Stimulated activated CD8-positive, alpha-beta memory T cell treated with anti-CD3 and anti-CD28 coated beads, Interleukin-4, amount 100 ng/mL, for 1 hour (primary cell): Measurements from ENCODE around the gene AFF1.

ENCODE experiments used
- DNase-seq, 2 donors: peaks; one replicate each; pipeline ENCODE4 v3.0.0-alpha.2; 2020; ENCODE audit warnings: low read depth in 2 of 2, low spot score in 1 of 2

The AFF1 gene

DNA sequence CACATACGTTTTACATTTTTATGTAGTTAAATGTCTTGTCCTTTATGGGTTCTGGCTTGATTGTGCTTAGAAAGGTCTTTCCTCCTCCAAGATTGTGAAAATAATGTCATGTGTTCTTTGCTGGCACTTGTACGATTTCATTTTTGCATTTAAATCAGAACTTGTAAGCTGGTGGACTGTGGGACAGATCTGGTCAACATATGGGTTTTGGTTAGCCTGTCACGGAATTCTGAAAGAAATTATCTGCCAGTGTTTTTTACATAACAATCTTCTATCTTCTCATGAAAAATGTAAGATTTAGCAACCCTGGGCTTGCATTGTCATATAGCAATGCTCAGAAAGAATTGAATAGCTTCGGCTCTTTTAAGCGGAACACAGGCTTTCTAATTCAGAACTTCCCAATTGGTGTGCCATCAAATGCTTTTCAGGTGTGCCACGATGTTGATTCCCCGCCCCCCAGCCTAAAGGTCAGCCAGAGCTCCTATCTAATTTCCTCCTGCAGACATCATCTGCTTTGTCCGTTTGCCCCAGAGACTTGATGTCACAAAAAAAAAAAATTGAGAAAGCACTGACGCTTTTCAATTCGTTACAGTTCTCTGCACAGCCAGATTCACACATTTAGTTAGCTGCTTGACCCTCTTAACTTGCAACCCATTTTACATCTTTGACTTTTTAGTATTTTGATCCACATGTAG is 16.2 kb downstream of the AFF1 start:
- no peak for DNase-seq

GRCh38 chr4:86955888-86956451 is 21.2 kb downstream of the AFF1 start:
- DNase-seq = no peak

GRCh38 chr4:86957215-86957614 is 22.4 kb downstream of the AFF1 start:
- DNase-seq = no peak

DNA sequence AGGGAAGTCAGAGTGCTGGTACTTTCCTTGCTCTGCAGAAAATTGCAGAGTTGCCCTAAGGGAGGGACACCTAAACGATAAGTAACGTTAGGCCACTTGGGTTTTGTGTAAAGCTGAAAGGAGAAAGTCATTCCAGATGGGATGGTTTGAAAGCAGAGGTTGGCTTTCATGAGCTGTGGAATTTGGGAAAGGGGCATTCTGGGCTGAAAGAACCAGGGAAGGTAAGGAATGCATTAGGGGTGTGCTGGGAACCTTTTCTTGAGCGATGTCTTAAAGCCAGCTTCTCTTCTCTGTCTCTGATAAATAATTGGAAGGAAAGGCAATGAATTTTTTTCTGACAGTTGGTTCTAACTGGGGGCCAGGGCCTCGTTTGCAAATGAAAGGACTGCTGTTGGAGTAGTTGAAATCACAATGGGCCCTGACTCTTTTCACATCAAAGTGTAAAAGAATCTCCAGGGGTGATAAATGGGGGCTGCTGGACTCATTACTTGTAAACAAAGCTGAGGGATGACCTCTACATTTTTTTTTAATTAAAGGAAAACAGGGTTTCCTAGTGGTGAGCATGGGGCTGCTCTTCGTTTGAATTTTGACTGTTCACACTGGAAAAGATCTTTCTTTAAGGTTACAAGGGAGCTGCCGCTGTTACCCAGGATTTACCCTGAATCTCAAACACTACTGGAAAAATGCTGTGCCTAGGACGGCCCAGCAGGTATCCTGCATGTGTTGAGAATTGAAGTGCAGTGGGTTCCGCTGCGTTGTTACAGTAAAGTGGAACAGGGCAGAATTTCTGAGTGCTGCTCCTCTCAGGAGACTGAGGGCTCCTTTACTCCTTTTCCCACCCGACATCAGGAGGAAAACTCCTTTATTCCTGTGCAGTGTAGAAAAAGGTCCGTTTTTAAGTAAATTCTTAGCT is 25.0 kb downstream of the AFF1 start:
- no peak for DNase-seq

DNA sequence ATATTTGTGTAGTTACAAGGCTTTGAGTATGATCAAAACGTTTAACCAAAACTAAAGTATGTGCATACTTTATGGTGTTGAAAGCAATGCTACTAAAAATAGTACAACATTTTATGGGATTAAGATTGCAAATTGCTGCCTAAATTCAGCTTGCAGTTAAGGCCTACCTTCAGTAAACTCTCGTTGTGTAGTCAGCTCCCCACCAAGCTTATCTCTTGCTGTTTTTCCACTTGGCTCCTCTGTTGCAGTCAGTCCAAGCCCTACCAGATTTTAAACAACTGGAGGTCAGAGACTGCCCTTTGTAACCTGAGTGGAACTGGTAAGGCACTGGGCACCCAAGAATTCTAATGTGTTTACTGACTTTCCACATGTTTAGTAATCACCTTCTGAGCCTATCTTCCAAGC is 25.7 kb downstream of the AFF1 start:
- DNase-seq = no peak

GRCh38 chr4:86961116-86961515 is 26.3 kb downstream of the AFF1 start:
- no peak for DNase-seq

DNA sequence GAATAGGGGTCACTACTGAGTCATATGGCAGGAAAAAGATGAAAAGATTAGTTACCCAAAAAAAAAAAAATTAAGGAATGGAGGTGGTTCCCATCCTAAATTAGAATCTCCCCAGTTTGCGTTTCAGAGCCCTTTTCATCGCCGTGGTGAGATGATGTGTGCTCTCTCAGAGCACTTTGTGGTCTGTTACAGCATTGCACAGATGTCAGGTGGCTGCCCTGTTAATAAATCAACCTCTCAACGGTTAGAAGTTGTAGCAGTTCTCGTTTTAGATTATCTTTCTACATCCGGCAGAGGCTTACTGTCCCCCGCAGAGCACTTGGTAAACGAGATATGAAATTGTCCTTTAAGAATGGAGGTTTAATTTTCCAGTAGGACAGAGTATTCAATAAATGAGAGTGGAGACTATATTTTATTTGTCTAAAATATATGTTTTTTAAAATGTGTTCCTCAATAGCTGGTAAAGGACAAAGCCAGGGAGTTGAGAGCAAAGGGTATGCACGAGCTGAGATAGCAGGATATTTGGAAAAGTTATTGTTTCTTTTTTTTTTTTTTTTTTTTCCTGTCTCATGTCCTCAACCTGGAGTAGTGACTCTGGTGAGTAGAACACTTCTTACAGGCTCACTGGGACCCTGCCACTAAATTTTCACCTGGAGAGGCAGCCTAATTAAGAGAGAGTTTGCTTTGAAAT is 26.9 kb downstream of the AFF1 start:
- DNase-seq = no peak

DNA sequence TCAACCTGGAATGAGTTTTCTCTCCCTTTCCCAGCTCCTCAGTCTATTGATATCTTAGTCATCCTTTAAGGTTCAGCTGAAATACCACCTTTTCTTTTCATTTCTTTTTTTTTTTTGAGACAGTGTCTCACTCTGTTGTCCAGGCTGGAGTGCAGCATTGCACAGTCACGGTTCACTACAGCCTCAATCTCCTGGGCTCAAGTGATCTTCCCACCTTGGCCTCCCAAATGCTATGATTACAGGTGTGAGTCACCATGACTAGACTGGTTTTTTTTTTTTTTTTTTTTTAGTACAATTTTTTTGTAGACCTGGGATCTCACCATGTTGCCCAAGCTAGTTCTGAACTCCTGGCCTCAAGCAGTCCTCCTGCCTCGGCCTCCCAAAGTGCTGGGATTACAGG is 28.9 kb downstream of the AFF1 start:
- DNase-seq = no peak

DNA sequence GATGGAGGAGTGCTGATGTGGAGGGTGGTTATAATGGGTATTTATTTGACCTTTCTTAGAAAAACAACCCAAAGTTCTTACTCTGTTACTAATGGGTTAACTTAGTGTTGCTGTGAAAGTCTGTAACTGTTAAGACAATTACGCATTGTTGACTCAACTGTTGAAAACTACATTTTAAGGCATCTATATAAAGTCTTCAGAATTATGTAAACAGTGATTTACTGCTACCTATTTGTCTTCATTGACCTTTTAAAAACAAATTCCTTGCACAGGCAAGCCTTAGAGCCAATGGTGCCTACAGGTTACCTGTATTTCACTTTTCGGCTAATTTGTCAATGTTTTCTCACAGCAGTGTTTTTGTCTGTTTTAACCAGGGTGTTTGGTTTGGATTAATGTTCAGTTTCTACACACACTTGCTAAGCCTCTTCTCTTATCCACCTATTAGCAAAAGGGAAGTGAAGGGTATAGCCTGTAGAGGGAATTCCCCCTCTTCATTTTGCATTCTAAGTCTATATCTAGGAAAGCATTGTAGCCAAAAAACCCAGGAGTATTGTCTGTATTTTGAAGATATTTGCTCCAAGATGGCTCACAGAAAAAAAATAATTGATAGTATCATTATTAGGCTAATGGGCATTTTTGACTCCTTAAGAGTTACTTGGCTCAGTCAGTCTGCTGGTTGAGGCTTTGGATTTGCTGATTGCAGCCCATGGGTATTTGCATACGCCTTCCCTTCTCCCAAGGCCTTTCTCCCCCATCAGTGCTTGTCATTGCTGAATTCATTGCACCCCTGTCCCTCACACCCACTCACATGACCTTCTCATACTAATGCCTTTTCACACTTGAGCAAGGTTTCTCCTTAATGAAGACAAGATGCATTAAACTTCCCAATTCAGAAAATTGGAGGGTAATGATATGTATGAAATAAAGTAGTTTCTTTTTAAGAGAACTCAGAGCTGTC is 30.5 kb downstream of the AFF1 start:
- DNase-seq = no peak

GRCh38 chr4:86967073-86967472 is 32.3 kb downstream of the AFF1 start:
- DNase-seq = no peak

GRCh38 chr4:86967798-86968197 is 33.0 kb downstream of the AFF1 start:
- DNase-seq = no peak

GRCh38 chr4:86968547-86968946 is 33.7 kb downstream of the AFF1 start:
- no peak for DNase-seq

DNA sequence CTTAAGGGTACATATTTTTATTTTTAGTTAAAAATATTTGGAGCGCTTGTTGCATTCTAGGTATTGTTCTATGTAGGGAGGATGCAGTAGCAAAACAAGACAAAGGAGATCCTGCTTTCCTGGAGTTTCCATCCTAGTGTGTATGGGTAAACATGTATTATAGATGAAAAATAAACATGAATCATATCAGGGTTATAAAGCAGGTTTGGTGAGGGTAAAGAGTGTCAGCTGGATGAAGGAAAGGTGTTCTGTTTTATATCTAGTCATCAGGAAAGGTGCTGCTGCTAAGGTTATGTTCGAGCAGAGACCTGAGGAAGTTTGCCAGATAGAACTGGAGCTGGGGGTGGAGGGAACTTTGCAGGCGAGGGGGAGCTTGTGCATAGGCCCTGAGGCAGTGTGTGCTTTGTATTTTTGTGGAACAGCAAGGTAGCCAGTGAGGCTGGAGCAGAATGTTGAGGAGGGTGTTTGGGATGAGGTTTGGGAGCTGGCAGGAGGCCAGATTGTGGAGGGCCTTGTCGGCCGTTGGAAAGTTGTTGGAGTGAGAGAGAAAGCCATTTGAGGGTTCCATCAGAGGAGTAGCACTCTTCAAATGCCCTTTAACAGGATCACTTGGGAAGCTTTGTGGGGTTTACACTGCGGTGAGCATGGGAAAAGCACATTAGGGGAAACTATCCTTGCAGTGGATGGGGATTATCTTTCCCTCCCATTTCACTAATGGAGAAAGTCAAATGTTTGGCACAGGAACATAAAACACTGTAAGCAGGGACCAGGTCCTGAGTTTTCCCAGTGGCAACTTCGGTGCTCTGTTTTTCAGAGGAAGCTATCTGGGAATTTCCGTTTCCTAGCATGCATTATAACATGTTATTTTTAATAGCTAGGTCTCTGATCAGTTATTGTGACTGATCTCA is 35.9 kb downstream of the AFF1 start:
- DNase-seq = no peak

DNA sequence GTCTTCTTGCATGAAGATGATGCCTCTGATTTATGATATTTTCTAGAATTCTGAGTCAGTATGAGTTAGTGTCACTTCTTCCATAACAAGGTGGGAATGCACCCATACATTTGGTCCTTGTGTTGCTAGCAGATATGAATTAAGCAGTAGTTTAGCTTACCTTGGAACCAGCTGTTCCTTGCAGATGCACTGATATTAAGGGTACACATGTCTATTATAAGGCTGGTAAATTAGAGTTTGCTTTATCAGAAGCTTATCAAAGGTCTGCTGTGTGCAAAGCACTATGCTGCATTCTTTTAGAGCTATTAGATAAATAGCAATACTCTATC is 36.5 kb downstream of the AFF1 start:
- DNase-seq = no peak

GRCh38 chr4:86972997-86973396 is 38.2 kb downstream of the AFF1 start:
- no peak for DNase-seq

- no peak for DNase-seq
These were observed 38.9 kb downstream of the AFF1 start for GRCh38 chr4:86973668-86974067.

- DNase-seq = no peak
These were observed 39.8 kb downstream of the AFF1 start for GRCh38 chr4:86974551-86974994.

DNA sequence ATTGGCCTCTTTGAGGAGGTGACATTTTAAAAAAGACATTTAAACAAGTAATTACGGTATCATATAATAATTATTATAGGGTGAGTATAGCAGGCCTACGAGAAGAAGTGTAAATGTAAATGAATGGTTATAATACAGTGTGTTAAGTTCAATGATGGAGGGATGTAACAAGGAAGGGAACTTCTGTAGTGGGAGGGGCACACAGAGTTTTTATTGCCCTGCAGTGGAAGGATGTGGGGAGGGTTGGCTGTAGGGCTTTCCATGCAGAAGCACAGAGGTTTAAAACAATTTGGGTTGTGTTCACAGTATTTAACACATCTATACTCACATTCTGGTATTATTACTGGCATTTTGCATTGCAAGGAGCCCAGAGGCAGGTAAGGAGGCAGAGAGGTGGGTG is 41.1 kb downstream of the AFF1 start:
- no peak for DNase-seq

- DNase-seq = no peak
These were observed 42.1 kb downstream of the AFF1 start for GRCh38 chr4:86976801-86977485.
